SIG-M5 treated with dmso at 0.1 percent for 504 hours (cell line): ENCODE data around the gene BRD1.

Source experiments
- DNase-seq: peaks from one replicate; lab custom pipeline; 2025; ENCODE audit not compliant: unreplicated experiment; lab: John Stamatoyannopoulos, UW

BRD1 gene

GRCh38 chr22:49734882-49735281 is 92.8 kb downstream of the BRD1 start:
- DNase-seq = no peak

GRCh38 chr22:49734390-49734789 is 93.3 kb downstream of the BRD1 start:
- DNase-seq = no peak

DNA sequence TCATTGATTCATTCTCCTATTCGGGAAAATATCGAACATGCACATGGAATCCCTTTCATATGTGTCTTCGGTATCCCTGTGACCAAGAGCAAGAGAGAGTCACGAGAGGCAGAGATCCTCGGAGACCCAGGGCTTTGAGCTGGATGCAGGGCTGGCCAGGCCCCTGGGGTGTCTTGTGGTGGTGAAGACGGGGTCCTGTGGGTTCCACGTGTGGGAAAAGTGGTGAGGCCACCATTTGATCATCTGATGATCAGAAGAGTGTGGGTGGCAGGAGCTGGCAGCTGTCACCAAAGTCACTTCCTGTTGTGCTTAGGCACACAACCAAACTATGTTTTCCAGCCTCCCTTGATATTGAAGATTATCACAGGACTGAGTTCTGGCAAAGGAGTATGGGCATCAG is 94.0 kb downstream of the BRD1 start:
- no peak for DNase-seq

GRCh38 chr22:49730656-49731055 is 97.0 kb downstream of the BRD1 start:
- no peak for DNase-seq

- DNase-seq = no peak
These were observed 99.0 kb downstream of the BRD1 start for GRCh38 chr22:49728570-49729271.

DNA sequence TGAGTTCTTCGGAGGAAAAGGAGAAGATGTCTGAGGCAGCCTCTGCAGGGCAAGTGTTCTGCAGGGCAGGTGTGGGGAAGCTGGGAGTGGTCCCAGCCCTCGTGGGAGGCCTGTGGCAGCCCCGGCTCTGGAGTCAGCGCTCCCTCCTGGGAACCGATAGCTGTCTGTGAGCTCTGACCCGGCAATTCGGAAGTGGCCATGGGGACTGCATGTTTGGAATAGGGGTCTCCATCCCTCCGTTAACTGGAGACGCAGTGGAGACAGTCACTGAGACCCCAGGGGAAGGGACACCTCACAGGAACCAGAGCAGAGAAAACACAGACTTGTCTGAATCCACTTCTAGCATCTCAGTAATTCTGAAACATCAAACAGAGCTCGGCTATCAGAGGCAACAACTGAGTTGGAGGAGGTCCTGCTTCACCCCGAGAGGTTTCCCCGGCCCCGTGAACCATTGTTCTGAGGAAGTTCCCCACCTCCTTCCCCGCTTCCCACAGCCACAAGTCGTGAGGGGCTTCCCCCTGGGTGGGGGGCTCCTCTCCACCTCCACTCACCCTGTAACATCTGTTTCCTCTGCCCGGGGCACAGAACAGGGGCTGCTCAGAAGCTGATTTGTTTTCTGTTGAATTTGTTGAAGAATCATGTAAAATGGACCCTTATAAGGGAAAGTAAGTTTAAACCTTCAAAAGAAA is 99.6 kb downstream of the BRD1 start:
- DNase-seq = no peak

DNA sequence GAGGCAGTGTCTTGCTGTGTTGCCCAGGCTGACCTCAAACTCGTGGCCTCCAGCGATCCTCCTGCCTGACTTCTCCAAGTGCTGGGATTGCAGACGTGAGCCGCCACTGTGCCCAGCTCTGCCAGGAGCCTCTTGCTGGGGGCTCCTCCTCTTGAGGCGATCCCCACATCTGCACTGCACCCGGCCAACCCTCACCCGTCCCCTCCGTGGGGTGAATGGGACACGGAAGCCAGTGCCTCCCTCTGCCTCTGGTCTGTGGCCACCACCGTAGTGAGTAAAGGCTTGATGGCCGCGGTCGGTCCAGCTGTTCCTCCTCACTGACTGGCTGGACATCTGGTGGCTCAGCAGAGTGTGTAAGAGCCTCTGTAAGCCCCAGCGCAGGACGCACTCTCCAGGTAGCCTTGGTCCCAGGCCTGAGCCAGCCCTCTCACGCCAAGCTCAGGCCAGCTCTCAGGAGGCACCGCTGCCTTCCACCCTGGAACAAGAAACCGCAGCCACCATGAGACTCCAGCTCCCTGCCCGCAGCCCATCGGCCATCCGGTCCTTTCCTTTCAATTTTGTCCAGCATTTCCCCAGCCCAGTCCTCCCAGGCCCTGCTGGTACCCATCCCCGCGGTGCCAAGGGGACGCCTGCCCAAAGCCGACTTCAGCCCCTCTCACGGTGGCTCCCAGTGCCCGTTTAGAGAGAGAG is 100.3 kb downstream of the BRD1 start:
- no peak for DNase-seq

DNA sequence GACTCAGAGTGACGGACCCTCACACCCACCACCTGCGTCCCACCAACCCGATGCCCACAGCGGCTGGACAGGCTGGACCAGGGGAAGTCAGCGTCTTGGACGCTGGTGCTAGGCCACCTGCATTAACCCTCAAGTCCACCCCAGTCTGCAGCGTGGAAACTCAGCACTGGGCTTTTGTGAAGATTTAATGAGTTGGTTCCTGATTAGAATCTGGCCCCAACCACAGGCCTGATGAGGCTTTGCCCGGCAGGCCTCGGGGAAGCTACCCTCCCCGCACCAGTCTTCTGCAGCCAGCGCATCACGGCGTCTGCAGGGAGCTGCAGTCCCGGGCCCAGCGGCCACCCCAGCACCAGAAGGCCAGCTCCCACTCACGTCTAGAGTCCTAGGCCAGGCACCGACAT is 101.0 kb downstream of the BRD1 start:
- DNase-seq = no peak

- no peak for DNase-seq
These were observed 101.5 kb downstream of the BRD1 start for GRCh38 chr22:49726022-49726681.

- no peak for DNase-seq
These were observed 102.2 kb downstream of the BRD1 start for GRCh38 chr22:49725516-49725915.

GRCh38 chr22:49724893-49725489 is 102.7 kb downstream of the BRD1 start:
- peak; percentile 1 for DNase-seq

DNA sequence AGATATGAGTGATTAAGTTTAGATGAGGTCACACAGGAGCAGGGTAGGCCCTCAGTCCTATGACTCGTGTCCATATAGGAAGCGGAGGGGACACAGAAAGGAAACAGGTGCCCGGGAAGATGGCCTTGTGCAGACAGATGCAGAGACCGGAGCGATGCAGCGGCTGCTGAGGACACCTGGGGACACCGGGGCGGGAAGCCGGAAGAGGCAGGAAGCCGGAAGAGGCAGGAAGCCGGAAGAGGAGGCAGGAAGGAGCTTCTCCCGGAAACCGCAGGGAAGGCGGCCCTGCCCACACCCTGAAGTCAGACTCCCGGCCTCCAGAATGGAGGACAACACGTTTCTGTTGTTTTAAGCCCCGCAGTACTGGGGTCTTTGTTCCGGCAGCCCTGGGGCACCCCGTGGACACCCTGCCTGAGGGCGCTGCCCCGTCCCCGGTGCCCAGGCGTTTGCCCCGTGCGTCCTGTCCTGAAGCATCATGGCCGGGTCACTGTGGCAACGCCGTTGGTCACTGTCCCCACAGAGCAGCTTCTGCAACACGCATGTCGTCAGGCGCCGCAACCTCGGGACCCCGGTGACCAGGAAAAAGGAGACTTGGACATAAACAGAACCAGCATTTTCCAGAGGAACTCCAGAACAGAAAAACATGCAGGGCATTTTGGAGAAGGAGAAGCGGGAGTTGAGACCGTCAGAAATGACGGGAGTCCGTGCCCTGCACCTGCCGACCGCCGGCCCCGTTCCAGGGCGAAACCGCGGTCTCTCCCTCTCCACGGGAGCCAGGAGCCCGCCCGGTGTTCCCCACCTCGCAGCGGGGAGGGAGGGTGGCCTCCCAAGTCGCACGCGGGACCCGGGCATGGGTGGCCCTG is 103.4 kb downstream of the BRD1 start:
- DNase-seq = no peak

- DNase-seq = no peak
These were observed 104.1 kb downstream of the BRD1 start for GRCh38 chr22:49723478-49724029.
